CD4-positive, alpha-beta T cell (primary cell): ENCODE results near the gene ZNF263. TPM values are rescaled to one million over a fixed set of nuclear protein-coding genes. Genes with fewer than 3 reads are reported as not detected.

Experiments
- ATAC-seq: fragments of 200-7000 bp; cut with Tn5 transposase; one replicate; pipeline ENCODE4 v1.10.0; 2022; ENCODE audit warnings: mild to moderate bottlenecking; ENCODE audit not compliant: poor library complexity
- CTCF ChIA-PET: fragments of 350-600 bp; sonication (Branson Sonifier 250); formaldehyde crosslinking; loops from one replicate; lab custom pipeline; 2021; ENCODE audit warnings: antibody characterized with exemption, inconsistent platforms; lab: Charles Lee
- POLR2A ChIA-PET: fragments of 350-600 bp; sonication (Branson Sonifier 250); formaldehyde crosslinking; loops from one replicate; lab custom pipeline; 2021; ENCODE audit warnings: antibody characterized with exemption, inconsistent platforms; lab: Charles Lee
- DNase-seq, 14 experiments: peaks; one replicate each; pipeline ENCODE4 v3.0.0-alpha.2; 2013 to 2020; ENCODE audit warnings: mixed read lengths in 2 of 14
- H3K27ac ChIP-seq, 2 donors: one replicate each; pipeline versions ENCODE4 v1.5.1 to v1.7.0; 2013; ENCODE audit warnings: low read length in 2 of 2, low read depth in 1 of 2, mild to moderate bottlenecking in 1 of 2
- H3K27me3 ChIP-seq, 2 experiments: 1 replicate in 1 of 2; 2 replicates in 1 of 2; pipeline versions ENCODE4 v1.6.1 to v1.7.0; 2013; ENCODE audit warnings: low read length in 2 of 2, control low read depth in 1 of 2, mild to moderate bottlenecking in 1 of 2, moderate library complexity in 1 of 2; ENCODE audit not compliant: insufficient read depth in 2 of 2, control insufficient read depth in 1 of 2
- H3K36me3 ChIP-seq: one replicate; pipeline ENCODE4 v1.6.1; 2013; ENCODE audit warnings: low read length, control low read depth; ENCODE audit not compliant: insufficient read depth
- H3K4me1 ChIP-seq: one replicate; pipeline ENCODE4 v1.6.1; 2013; ENCODE audit warnings: low read length, control low read depth; ENCODE audit not compliant: insufficient read depth
- H3K4me3 ChIP-seq: one replicate; pipeline ENCODE4 v1.5.1; 2013; ENCODE audit warnings: mild to moderate bottlenecking, low read length, moderate library complexity
- H3K9me3 ChIP-seq, 2 experiments: 1 replicate in 1 of 2; 2 replicates in 1 of 2; pipeline versions ENCODE4 v1.6.1 to v1.7.0; 2013; ENCODE audit warnings: low read length in 2 of 2, mild to moderate bottlenecking in 2 of 2, control low read depth in 1 of 2, moderate library complexity in 1 of 2; ENCODE audit not compliant: control insufficient read depth in 1 of 2, insufficient read depth in 1 of 2
- H3K27ac Mint-ChIP-seq: one replicate; pipeline ENCODE4 v1.8.0; 2020; ENCODE audit warnings: mixed read lengths
- H3K27me3 Mint-ChIP-seq: one replicate; pipeline ENCODE4 v1.8.0; 2021; ENCODE audit warnings: mixed read lengths
- H3K36me3 Mint-ChIP-seq: one replicate; pipeline ENCODE4 v1.8.0; 2021; ENCODE audit warnings: low read depth, mixed read lengths
- H3K4me1 Mint-ChIP-seq: one replicate; pipeline ENCODE4 v1.8.0; 2021; ENCODE audit warnings: low read depth, mixed read lengths
- H3K4me3 Mint-ChIP-seq: one replicate; pipeline ENCODE4 v1.8.0; 2020; ENCODE audit warnings: mild to moderate bottlenecking, mixed read lengths
- H3K9me3 Mint-ChIP-seq: one replicate; pipeline ENCODE4 v1.8.0; 2020; ENCODE audit warnings: mixed read lengths
- CTCF ChIP-seq: fragments of 200-600 bp; IDR thresholded peaks from one replicate; pipeline ENCODE4 v1.8.0; 2022; ENCODE audit warnings: antibody characterized with exemption, mild to moderate bottlenecking
- intact Hi-C, 2 experiments: fragments of 100-400 bp; cut with DNase I in 1 of 2; cut with micrococcal nuclease in 1 of 2; formaldehyde crosslinking; loops; one replicate each; pipeline versions ENCODE4 v1.15.1 to v1.9.0; 2023 to 2025; cut with DNase I, micrococcal nuclease
- total RNA-seq, 174 experiments: library from RNA in 2 of 174; stranded (reverse) in 2 of 174; gene quantifications; one replicate each; pipeline ENCODE4 v1.2.3 and lab custom pipeline; 2021 to 2026

Gene ZNF263
- total RNA-seq, 2 experiments from 2014 or later, result 35.3 to 39.4 TPM

GRCh38 chr16:3235856-3236669, 47.2 kb upstream of the ZNF263 start:
- ATAC-seq (no peak), DNase-seq (peak in 13 of 14 experiments; percentile 13 to 91 (median 38))
- H3K27me3 Mint-ChIP-seq, result peaks cover 6% of the 10 kb centered on the region
- peaks cover 27% of the 10 kb centered on the region for H3K4me1 ChIP-seq
- peaks cover 55% of the 10 kb centered on the region for H3K36me3 Mint-ChIP-seq
- peak overlapping the region; percentile 82 for H3K4me3 Mint-ChIP-seq
- peaks cover 27% of the 10 kb centered on the region for H3K36me3 ChIP-seq
- ChIA-PET CTCF (interaction anchor here (1.1 to 1.5 kb wide), 4 partner anchors 69 to 265 kb away, joined by 3 to 5 read pairs (median 3); partner anchors contain the start of genes CLUAP1, ZNF174 and ZSCAN32), POLR2A (interaction anchor here (0.6 to 3.7 kb wide), 12 partner anchors 10 to 165 kb away, joined by 3 to 20 read pairs (median 6); partner anchors contain the start of genes ZNF174, ZNF213, ZNF263 and ZSCAN32)
- peak overlapping the region; percentile 83 for H3K27ac Mint-ChIP-seq
- TF ChIP-seq CTCF, result no peak
- no peak overlapping the region for H3K27ac ChIP-seq
- no peak overlapping the region for H3K4me3 ChIP-seq
- no peaks in the 10 kb centered on the region for H3K27me3 ChIP-seq
- intact Hi-C loops, result loop anchor here (1.0 to 2.0 kb wide), 4 partner anchors 21 to 46 kb away; no protein-coding TSS in a partner anchor
- peaks cover 44% of the 10 kb centered on the region for H3K4me1 Mint-ChIP-seq
- peaks cover 2% of the 10 kb centered on the region for H3K9me3 Mint-ChIP-seq
- peaks cover 1 to 10% of the 10 kb centered on the region in 2 experiments for H3K9me3 ChIP-seq

GRCh38 chr16:3241761-3242160, 41.5 kb upstream of the ZNF263 start:
- ChIA-PET POLR2A (no interaction called here), CTCF (interaction anchor here (0.6 kb wide), 1 partner anchor 1380 kb away, joined by 4 read pairs; no protein-coding TSS in a partner anchor)
- DNase-seq (no peak), ATAC-seq (no peak)
- H3K36me3 Mint-ChIP-seq, result peaks cover 3% of the 10 kb centered on the region
- H3K27ac Mint-ChIP-seq, result no peak overlapping the region
- Histone ChIP-seq H3K27me3 (no peaks in the 10 kb centered on the region), H3K36me3 (no peaks in the 10 kb centered on the region), H3K27ac (no peak overlapping the region), H3K4me3 (no peak overlapping the region), H3K4me1 (peaks cover 3% of the 10 kb centered on the region), H3K9me3 (peaks cover 0 to 5% of the 10 kb centered on the region in 2 experiments)
- peaks cover 13% of the 10 kb centered on the region for H3K27me3 Mint-ChIP-seq
- intact Hi-C loops, result loop anchor here in 1 of 2 experiments (2.0 kb wide), 1 partner anchor 15 kb away; the partner anchor contains the start of gene MEFV
- no peaks in the 10 kb centered on the region for H3K9me3 Mint-ChIP-seq
- TF ChIP-seq CTCF, result no peak
- peaks cover 1% of the 10 kb centered on the region for H3K4me1 Mint-ChIP-seq
- H3K4me3 Mint-ChIP-seq, result no peak overlapping the region

- H3K4me3 Mint-ChIP-seq, result no peak overlapping the region
- peak in 2 of 14 experiments; percentile 23 to 42 for DNase-seq
- intact Hi-C loops, result loop anchor here in 1 of 2 experiments (2.0 kb wide), 1 partner anchor 14 kb away; the partner anchor contains the start of gene MEFV
- H3K9me3 ChIP-seq, result no peaks in the 10 kb centered on the region
- no peak for ATAC-seq
- H3K27me3 Mint-ChIP-seq, result peaks cover 13% of the 10 kb centered on the region
- no peak overlapping the region for H3K4me3 ChIP-seq
- TF ChIP-seq CTCF, result no peak
- ChIA-PET CTCF (no interaction called here), POLR2A (no interaction called here)
- H3K4me1 ChIP-seq, result peaks cover 7% of the 10 kb centered on the region
- no peaks in the 10 kb centered on the region for H3K27me3 ChIP-seq
- no peaks in the 10 kb centered on the region for H3K9me3 Mint-ChIP-seq
- H3K36me3 Mint-ChIP-seq, result no peaks in the 10 kb centered on the region
- H3K27ac Mint-ChIP-seq, result no peak overlapping the region
- no peaks in the 10 kb centered on the region for H3K4me1 Mint-ChIP-seq
- H3K27ac ChIP-seq, result no peak overlapping the region
- no peaks in the 10 kb centered on the region for H3K36me3 ChIP-seq
These were observed 40.6 kb upstream of the ZNF263 start for GRCh38 chr16:3242709-3243108.
